OCI-LY1 (cell line): ENCODE results near the gene COG7.

Experiments used
- H2AFZ ChIP-seq: fragments of 200-600 bp; sonication (generic), shearing (Covaris generic); 2 replicates; pipeline ENCODE4 v1.6.0; 2014; ENCODE audit warnings: antibody characterized with exemption, mild to moderate bottlenecking, low read length
- H3F3A ChIP-seq: fragments of 200-600 bp; sonication (generic), shearing (Covaris generic); 2 replicates; pipeline ENCODE4 v1.6.0; 2014; ENCODE audit warnings: mild to moderate bottlenecking, antibody characterized with exemption, low read length, moderate library complexity; ENCODE audit not compliant: insufficient read depth
- H3K27ac ChIP-seq: fragments of 200-600 bp; sonication (generic); 2 replicates; pipeline ENCODE4 v1.5.1; 2014; ENCODE audit warnings: low read length, mixed run types, mild to moderate bottlenecking, low read depth; ENCODE audit not compliant: poor library complexity, severe bottlenecking
- H3K27me3 ChIP-seq: fragments of 200-600 bp; sonication (generic); 2 replicates; pipeline ENCODE4 v1.6.0; 2014; ENCODE audit warnings: antibody characterized with exemption, mild to moderate bottlenecking, low read length, moderate library complexity; ENCODE audit not compliant: insufficient read depth
- H3K36me3 ChIP-seq: fragments of 200-600 bp; sonication (generic); 2 replicates; pipeline ENCODE4 v1.6.1; 2014; ENCODE audit warnings: mild to moderate bottlenecking, antibody characterized with exemption, low read length, moderate library complexity, mixed read lengths; ENCODE audit not compliant: insufficient read depth
- H3K4me1 ChIP-seq: fragments of 200-600 bp; sonication (generic); 2 replicates; pipeline ENCODE4 v1.5.1; 2014; ENCODE audit warnings: mild to moderate bottlenecking, low read length, moderate library complexity; ENCODE audit not compliant: insufficient read depth, severe bottlenecking
- H3K4me2 ChIP-seq: fragments of 200-600 bp; sonication (generic), shearing (Covaris generic); 2 replicates; pipeline ENCODE4 v1.6.1; 2014; ENCODE audit warnings: low read length
- H3K4me3 ChIP-seq: fragments of 200-600 bp; sonication (generic); 2 replicates; pipeline ENCODE4 v1.5.1; 2014; ENCODE audit warnings: low read length, low read depth, mild to moderate bottlenecking, mixed read lengths; ENCODE audit not compliant: poor library complexity, severe bottlenecking
- H3K79me2 ChIP-seq: fragments of 200-600 bp; shearing (Covaris generic); 2 replicates; pipeline ENCODE4 v1.6.1; 2016; ENCODE audit warnings: mixed run types, low read length, mixed read lengths; ENCODE audit not compliant: insufficient read depth
- H3K9ac ChIP-seq: fragments of 200-600 bp; sonication (generic), shearing (Covaris generic); 2 replicates; pipeline ENCODE4 v1.6.1; 2014; ENCODE audit warnings: mild to moderate bottlenecking, low read length, mixed read lengths
- H3K9me2 ChIP-seq: fragments of 200-600 bp; sonication (generic), shearing (Covaris generic); 2 replicates; pipeline ENCODE4 v1.6.1; 2014; ENCODE audit warnings: low read depth, mild to moderate bottlenecking, low read length, mixed read lengths
- H3K9me3 ChIP-seq: fragments of 200-600 bp; shearing (Covaris generic); 2 replicates; pipeline ENCODE4 v1.6.1; 2014; ENCODE audit warnings: low read length, mixed read lengths
- H4K20me1 ChIP-seq: fragments of 200-600 bp; sonication (generic), shearing (Covaris generic); 2 replicates; pipeline ENCODE4 v1.6.0; 2016; ENCODE audit warnings: mild to moderate bottlenecking, low read length; ENCODE audit not compliant: insufficient read depth
- CTCF ChIP-seq: fragments of 200-600 bp; sonication (generic), shearing (Covaris generic); IDR thresholded peaks from 2 replicates; pipeline ENCODE4 v1.5.1; 2017; ENCODE audit warnings: mild to moderate bottlenecking, antibody characterized with exemption, low read length, moderate library complexity, mixed read lengths
- EZH2 ChIP-seq: fragments of 200-600 bp; sonication (generic), shearing (Covaris generic); IDR thresholded peaks from 2 replicates; pipeline ENCODE4 v1.8.0; 2017; ENCODE audit warnings: borderline replicate concordance, mixed run types, mild to moderate bottlenecking, antibody characterized with exemption, low read length, moderate library complexity, mixed read lengths

Gene COG7

GRCh38 chr16:23398987-23399805 is 53.8 kb downstream of the COG7 start:
- no peaks in the 10 kb centered on the region for H3F3A ChIP-seq
- peaks cover 8% of the 10 kb centered on the region for H3K4me1 ChIP-seq
- H3K4me2 ChIP-seq, result no peak overlapping the region
- no peak overlapping the region for H2AFZ ChIP-seq
- H3K79me2 ChIP-seq, result no peaks in the 10 kb centered on the region
- no peak overlapping the region for H3K4me3 ChIP-seq
- TF ChIP-seq EZH2 (no peak), CTCF (no peak)
- no peaks in the 10 kb centered on the region for H4K20me1 ChIP-seq
- no peaks in the 10 kb centered on the region for H3K27me3 ChIP-seq
- H3K27ac ChIP-seq, result no peak overlapping the region
- no peaks in the 10 kb centered on the region for H3K9me3 ChIP-seq
- H3K9ac ChIP-seq, result no peak overlapping the region
- peaks cover 30% of the 10 kb centered on the region for H3K36me3 ChIP-seq
- no peaks in the 10 kb centered on the region for H3K9me2 ChIP-seq

- Histone ChIP-seq H3K9ac (no peak overlapping the region), H3K4me2 (no peak overlapping the region), H3K36me3 (peaks cover 17% of the 10 kb centered on the region; the same call in 1 of the 2 replicates), H3K79me2 (no peaks in the 10 kb centered on the region), H3K27ac (no peak overlapping the region), H3F3A (no peaks in the 10 kb centered on the region), H3K4me1 (peaks cover 8% of the 10 kb centered on the region), H3K27me3 (no peaks in the 10 kb centered on the region), H3K4me3 (no peak overlapping the region), H4K20me1 (no peaks in the 10 kb centered on the region), H3K9me3 (no peaks in the 10 kb centered on the region), H2AFZ (no peak overlapping the region), H3K9me2 (no peaks in the 10 kb centered on the region)
- TF ChIP-seq CTCF (no peak), EZH2 (no peak)
These were observed 55.5 kb downstream of the COG7 start for GRCh38 chr16:23397464-23397863.

- Histone ChIP-seq H3K27ac (no peak overlapping the region), H3K36me3 (peaks cover 8% of the 10 kb centered on the region; the same call in 1 of the 2 replicates), H2AFZ (no peak overlapping the region), H3K27me3 (no peaks in the 10 kb centered on the region), H3K4me3 (no peak overlapping the region), H3F3A (no peaks in the 10 kb centered on the region), H3K9ac (no peak overlapping the region), H3K9me3 (no peaks in the 10 kb centered on the region), H3K4me2 (no peak overlapping the region), H3K79me2 (no peaks in the 10 kb centered on the region), H3K9me2 (no peaks in the 10 kb centered on the region), H3K4me1 (peaks cover 8% of the 10 kb centered on the region), H4K20me1 (no peaks in the 10 kb centered on the region)
- TF ChIP-seq EZH2 (no peak), CTCF (no peak)
These were observed 57.3 kb downstream of the COG7 start for GRCh38 chr16:23395732-23396131.
